Ecto neural progenitor cell (in vitro differentiated cells): ENCODE data around the gene MYO1E.

Experiments
- DNase-seq: peaks from one replicate; pipeline ENCODE4 v3.0.0-alpha.2; 2018; ENCODE audit warnings: low spot score

Gene MYO1E

DNA sequence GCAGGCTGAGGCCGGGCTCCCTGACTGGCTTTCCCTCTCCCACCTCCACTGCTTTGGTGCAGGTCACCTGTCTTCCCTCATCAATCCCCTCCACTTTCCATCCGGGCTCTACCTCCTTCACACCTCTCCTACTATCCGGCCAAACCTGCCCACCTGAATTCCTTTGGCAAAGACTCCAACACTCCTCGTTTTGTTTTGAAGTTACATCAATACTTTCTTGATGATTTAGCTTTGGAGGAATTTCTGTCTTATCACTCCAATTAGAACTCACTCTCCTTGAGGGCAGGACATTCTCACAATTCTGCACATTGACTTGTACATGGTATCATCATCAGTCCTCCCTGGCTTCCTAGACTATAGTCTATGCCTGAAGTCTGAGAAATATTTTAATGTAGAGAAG, 145.7 kb downstream of the MYO1E start:
- DNase-seq: no peak

GRCh38 chr15:59224474-59224873, 148.2 kb downstream of the MYO1E start:
- DNase-seq: no peak

DNA sequence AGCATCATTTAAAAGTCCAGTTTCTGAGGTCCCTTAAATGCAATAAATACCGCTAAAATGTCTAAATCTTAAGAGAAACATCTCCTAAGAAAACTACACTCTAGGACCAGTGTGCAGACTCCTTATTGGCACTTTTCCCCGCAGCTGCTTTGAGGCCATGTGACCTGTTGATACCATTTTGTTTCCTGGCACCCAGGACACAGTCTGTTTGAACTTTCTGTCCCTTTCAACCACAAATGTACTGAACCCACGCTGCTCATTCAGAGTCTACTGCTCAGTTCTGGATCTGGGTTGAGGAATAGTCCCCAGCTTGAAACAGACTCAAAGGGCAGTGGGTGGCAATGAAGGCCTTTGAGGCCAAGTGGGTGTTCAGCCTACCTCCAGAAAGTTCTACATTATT, 148.9 kb downstream of the MYO1E start:
- DNase-seq: no peak

- no peak for DNase-seq
These were observed 149.6 kb downstream of the MYO1E start for GRCh38 chr15:59222906-59223550.

- no peak for DNase-seq
These were observed 150.9 kb downstream of the MYO1E start for GRCh38 chr15:59221511-59222505.

GRCh38 chr15:59218710-59219109, 154.0 kb downstream of the MYO1E start:
- DNase-seq: no peak

- no peak for DNase-seq
These were observed 154.7 kb downstream of the MYO1E start for GRCh38 chr15:59217876-59218498.

GRCh38 chr15:59216911-59217310, 155.8 kb downstream of the MYO1E start:
- no peak for DNase-seq

- DNase-seq: no peak
These were observed 162.5 kb downstream of the MYO1E start for GRCh38 chr15:59210186-59210585.

- DNase-seq: no peak
These were observed 163.9 kb downstream of the MYO1E start for GRCh38 chr15:59208613-59209249.

DNA sequence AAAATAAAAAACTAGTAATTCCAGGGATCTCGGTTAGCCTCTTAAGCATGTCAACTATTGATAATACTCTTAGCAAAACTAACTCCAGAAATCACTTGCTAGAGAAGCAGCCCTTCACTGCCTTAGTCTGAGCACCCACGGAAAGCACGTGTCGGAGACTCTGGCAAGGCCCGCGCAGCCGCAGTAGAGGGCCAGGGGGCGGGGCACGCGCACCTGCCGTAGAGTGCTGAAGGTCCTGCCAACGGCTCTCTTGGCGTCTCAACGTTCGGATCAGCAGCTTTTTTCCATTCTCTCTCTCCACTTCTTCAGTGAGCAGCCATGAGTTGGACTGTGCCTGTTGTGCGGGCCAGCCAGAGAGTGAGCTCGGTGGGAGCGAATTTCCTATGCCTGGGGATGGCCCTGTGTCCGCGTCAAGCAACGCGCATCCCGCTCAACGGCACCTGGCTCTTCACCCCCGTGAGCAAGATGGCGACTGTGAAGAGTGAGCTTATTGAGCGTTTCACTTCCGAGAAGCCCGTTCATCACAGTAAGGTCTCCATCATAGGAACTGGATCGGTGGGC, 166.0 kb downstream of the MYO1E start, which contains the start of gene LDHAL6B:
LDHAL6B (plus strand) TSS at position 221 of the 561 bp plus-strand sequence; CDS start at position 319, 98 bp downstream.
- no peak for DNase-seq

GRCh38 chr15:59205839-59206622, 166.6 kb downstream of the MYO1E start:
- no peak for DNase-seq

DNA sequence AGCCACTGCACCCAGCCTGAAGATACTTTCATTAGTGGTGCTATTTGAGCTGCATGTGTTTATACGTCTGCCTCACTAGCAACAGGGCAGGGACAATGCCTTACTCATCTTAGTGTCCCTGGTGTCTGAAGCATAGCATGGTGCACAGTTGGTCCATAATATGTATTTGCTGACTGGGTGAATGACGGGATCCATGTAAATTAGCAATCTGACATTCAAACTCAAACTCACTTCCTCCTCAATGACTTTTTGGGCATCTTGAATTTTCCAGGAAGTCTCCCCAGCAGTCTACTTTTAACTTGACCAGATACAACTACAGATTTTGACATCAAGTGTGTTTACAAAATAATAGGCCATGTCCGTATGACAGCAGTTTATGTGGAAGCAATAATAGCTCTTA, 169.0 kb downstream of the MYO1E start:
- DNase-seq: no peak

- DNase-seq: no peak
These were observed 169.7 kb downstream of the MYO1E start for GRCh38 chr15:59203008-59203407.

GRCh38 chr15:59200560-59200959, 172.1 kb downstream of the MYO1E start:
- DNase-seq: no peak

DNA sequence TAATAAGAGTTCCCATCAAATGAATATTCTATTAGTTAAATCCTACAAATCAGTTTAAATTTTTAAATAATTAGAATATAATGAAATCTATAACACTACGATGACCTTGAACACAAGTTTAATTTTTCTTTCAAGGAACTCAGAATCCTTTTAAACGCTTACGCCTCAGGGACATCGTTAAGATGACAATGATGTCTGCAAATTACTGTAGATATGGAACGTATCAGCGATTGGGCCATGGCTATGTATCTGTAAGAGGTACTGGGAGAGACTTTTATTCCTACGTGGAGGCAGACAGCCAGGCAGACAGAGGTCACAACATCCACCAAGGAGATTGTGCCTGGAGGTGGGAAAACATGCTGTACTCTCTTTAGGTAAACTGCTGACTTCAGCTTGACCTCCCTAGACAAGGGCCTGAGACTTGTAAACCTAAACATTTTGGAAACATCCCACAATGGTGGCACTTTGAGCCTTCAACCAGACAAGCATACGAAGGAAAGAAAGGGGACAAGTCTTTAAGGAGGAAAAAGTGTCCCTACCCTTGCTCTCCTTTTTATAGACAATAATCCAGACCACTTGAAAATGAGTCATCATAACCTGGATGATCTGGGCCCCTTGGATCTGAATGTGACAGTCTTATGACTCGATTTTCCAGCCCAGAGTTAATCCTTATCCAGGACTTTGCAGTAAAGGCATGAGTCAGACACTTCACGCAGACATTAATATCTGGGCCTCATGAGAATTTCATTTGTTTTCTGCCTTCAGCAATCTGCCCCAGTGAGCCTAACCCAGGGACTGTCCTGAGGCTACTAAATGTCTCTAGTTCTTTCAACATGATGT, 172.8 kb downstream of the MYO1E start:
- no peak for DNase-seq

GRCh38 chr15:59197454-59197853, 175.2 kb downstream of the MYO1E start:
- no peak for DNase-seq

DNA sequence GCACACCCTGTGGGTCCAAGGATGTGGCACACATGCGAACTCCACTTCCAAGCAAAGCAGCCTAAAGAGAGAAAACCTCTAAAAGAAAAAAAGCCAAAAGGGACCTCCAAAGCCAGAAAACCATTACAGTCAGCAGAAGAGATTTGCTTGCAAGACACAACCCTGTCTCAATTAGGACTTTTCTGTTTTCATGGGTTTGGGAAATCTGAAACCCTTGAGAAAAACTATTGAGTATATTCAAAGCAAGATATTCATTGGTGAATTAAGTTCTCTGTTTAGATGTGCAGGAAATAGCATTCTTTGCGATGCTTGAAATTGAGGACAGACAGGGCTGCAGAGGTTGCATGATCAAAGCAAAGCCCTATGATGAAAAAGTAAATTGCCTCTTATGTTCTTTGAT, 176.3 kb downstream of the MYO1E start:
- no peak for DNase-seq

- no peak for DNase-seq
These were observed 177.9 kb downstream of the MYO1E start for GRCh38 chr15:59194639-59195325.

DNA sequence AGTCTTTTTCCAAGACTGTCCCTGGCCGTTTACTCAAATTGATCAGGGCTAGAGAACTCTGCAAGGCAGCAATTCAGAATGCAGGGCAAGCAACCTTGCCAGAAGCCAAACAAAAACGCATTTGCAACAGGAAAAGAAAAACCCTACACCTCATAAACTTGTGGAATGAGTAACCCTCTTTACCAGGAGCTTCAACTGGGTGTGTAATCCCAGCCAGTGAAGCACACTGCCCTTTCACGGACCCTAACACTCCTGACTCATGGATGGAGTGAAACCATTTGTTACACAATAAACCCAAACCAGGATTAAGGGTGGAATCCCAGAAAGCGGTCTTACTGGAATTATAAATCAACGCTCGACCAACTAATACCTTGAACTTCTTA, 180.8 kb downstream of the MYO1E start:
- DNase-seq: no peak
